GM18511 (cell line): ENCODE data around the gene UNG.
A peak's percentile ranks its signal among the peaks of the same experiment; 100 is the strongest.

Source experiments
- ATAC-seq: cut with Tn5 transposase; IDR thresholded peaks from one replicate; pipeline ENCODE4 v1.9.1; 2021; ENCODE audit warnings: mild to moderate bottlenecking, moderate library complexity; ENCODE audit not compliant: unreplicated experiment

Gene UNG

GRCh38 chr12:109154451-109155438, 57.3 kb downstream of the UNG start:
- peak; percentile 92 for ATAC-seq

GRCh38 chr12:109156036-109156435, 58.6 kb downstream of the UNG start:
- no peak for ATAC-seq

- no peak for ATAC-seq
These were observed 59.2 kb downstream of the UNG start for GRCh38 chr12:109156586-109156985.

GRCh38 chr12:109157986-109158385, 60.6 kb downstream of the UNG start:
- no peak for ATAC-seq

- no peak for ATAC-seq
These were observed 63.0 kb downstream of the UNG start for GRCh38 chr12:109160433-109160832.
